Lung (tissue), 12 donors: ENCODE results near the gene MFSD2B. TPM values are rescaled to one million over a fixed set of nuclear protein-coding genes. Genes with fewer than 3 reads are reported as not detected.
"Not testable (repeated sequence)": the region's sequence is repeated elsewhere in the genome, so short reads cannot be mapped to it uniquely, and the experiment has no call there.

Source experiments
- ATAC-seq: fragments of 200-7000 bp; cut with Tn5 transposase; one replicate; pipeline ENCODE4 v1.9.1; 2020; ENCODE audit warnings: moderate number of reproducible peaks; ENCODE audit not compliant: insufficient read depth, low FRiP score
- DNase-seq, 3 donors: peaks; one replicate each; pipeline ENCODE4 v3.0.0-alpha.2; 2013 to 2017
- H3K27ac ChIP-seq, 2 donors: one replicate each; pipeline ENCODE4 v1.5.1; 2013; ENCODE audit warnings: mild to moderate bottlenecking in 2 of 2, moderate library complexity in 2 of 2, control low read depth in 1 of 2, inconsistent platforms in 1 of 2, low read depth in 1 of 2, low read length in 1 of 2
- H3K27me3 ChIP-seq, 3 donors: one replicate each; pipeline ENCODE4 v1.5.1; 2013; ENCODE audit warnings: low read length in 2 of 3; ENCODE audit not compliant: control insufficient read depth in 3 of 3, insufficient read depth in 3 of 3
- H3K36me3 ChIP-seq, 4 donors: one replicate each; pipeline ENCODE4 v1.5.1; 2013; ENCODE audit warnings: low read length in 4 of 4, mild to moderate bottlenecking in 1 of 4, moderate library complexity in 1 of 4; ENCODE audit not compliant: control insufficient read depth in 4 of 4, insufficient read depth in 4 of 4
- H3K4me1 ChIP-seq, 5 donors: one replicate each; pipeline ENCODE4 v1.5.1; 2013; ENCODE audit warnings: low read length in 5 of 5, mild to moderate bottlenecking in 2 of 5, moderate library complexity in 1 of 5; ENCODE audit not compliant: control insufficient read depth in 5 of 5, insufficient read depth in 5 of 5
- H3K4me3 ChIP-seq: one replicate; pipeline ENCODE4 v1.5.1; 2013; ENCODE audit warnings: mild to moderate bottlenecking, control low read depth, moderate library complexity
- H3K9ac ChIP-seq, 2 donors: one replicate each; pipeline ENCODE4 v1.5.1; 2013; ENCODE audit warnings: low read length in 2 of 2, control low read depth in 1 of 2; ENCODE audit not compliant: insufficient read depth in 1 of 2
- H3K9me3 ChIP-seq, 4 donors: one replicate each; pipeline ENCODE4 v1.5.1; 2013; ENCODE audit warnings: low read length in 3 of 4, mild to moderate bottlenecking in 1 of 4, moderate library complexity in 1 of 4; ENCODE audit not compliant: control insufficient read depth in 4 of 4, insufficient read depth in 3 of 4
- CTCF ChIP-seq: IDR thresholded peaks from 2 replicates; pipeline ENCODE4 v1.5.1; 2012; ENCODE audit warnings: mild to moderate bottlenecking; ENCODE audit errors: control extremely low read depth, extremely low read depth
- WGBS, 2 donors: extraction: QIAGEN DNeasy Blood & Tissue Kit; methylation state at CpG; one replicate each; pipeline ENCODE4 v1.1.7; 2013; 5-methylcytosine and 5-hydroxymethylcytosine counted together
- polyA plus RNA-seq, 2 donors: library from polyadenylated mRNA; stranded (reverse); fragments of 200-250 nt; gene quantifications; one replicate each; pipeline ENCODE4 v1.2.1, GENCODE V29; 2013
- total RNA-seq, 2 donors: library from RNA; depleted of rRNA in 1 of 2; stranded (reverse); fragments of >200 nt in 1 of 2; gene quantifications; one replicate each; pipeline ENCODE4 v1.2.1, GENCODE V29; 2014 to 2021
- donor health status: control.
- donor health status: control.
- donor health status: Bipolar disorder and iron deficiency.
- donor health status: healthy.
- donor health status: DM: yes; HTN: yes; CAD: no.

The MFSD2B gene
- total and polyA plus RNA-seq, 4 donors = 0.18 to 2.3 (median 0.74) TPM

- 80% methylated on average over 2 of the region's 2 CpGs for WGBS, 2 donors
Measured at GRCh38 chr2:24026233-24026632, 16.3 kb downstream of the MFSD2B start.

GRCh38 chr2:24038786-24039499, 29.1 kb downstream of the MFSD2B start:
- Histone ChIP-seq H3K27me3 (no peaks in the 10 kb centered on the region), H3K9ac (no peak overlapping the region), H3K36me3 (peaks cover 8 to 21% (median 11%) of the 10 kb centered on the region in 4 donors), H3K4me1 (peaks cover 0 to 4% (median 0%) of the 10 kb centered on the region in 5 donors), H3K4me3 (no peak overlapping the region), H3K9me3 (no peaks in the 10 kb centered on the region), H3K27ac (no peak overlapping the region)
- DNase-seq (no peak), ATAC-seq (no peak)
- WGBS, 2 donors = 89 to 92% methylated on average over 9 of the region's 9 CpGs
- no peak for TF ChIP-seq CTCF

More at GRCh38 chr2:24026233-24026632, 16.3 kb downstream of the MFSD2B start:
- Histone ChIP-seq H3K4me3 (no peak overlapping the region), H3K4me1 (no peaks in the 10 kb centered on the region), H3K27me3 (no peaks in the 10 kb centered on the region), H3K27ac (no peak overlapping the region), H3K36me3 (peaks cover 6 to 26% (median 14%) of the 10 kb centered on the region in 4 donors), H3K9me3 (no peaks in the 10 kb centered on the region), H3K9ac (no peak overlapping the region)
- TF ChIP-seq CTCF = no peak
- ATAC-seq (no peak), DNase-seq (no peak)

GRCh38 chr2:24040511-24040910, 30.6 kb downstream of the MFSD2B start:
- no peak overlapping the region for H3K4me3 ChIP-seq
- 82 to 97% methylated on average over 4 of the region's 4 CpGs for WGBS, 2 donors
- ATAC-seq = no peak
- H3K36me3 ChIP-seq = peaks cover 8 to 21% (median 11%) of the 10 kb centered on the region in 4 donors
- no peak for TF ChIP-seq CTCF
- H3K4me1 ChIP-seq = peaks cover 0 to 2% (median 0%) of the 10 kb centered on the region in 5 donors
- no peaks in the 10 kb centered on the region for H3K9me3 ChIP-seq
- no peak overlapping the region for H3K27ac ChIP-seq
- DNase-seq = no peak
- H3K27me3 ChIP-seq = no peaks in the 10 kb centered on the region
- no peak overlapping the region for H3K9ac ChIP-seq

GRCh38 chr2:24043133-24043532, 33.2 kb downstream of the MFSD2B start:
- H3K36me3 ChIP-seq, ATAC-seq, H3K9ac ChIP-seq, DNase-seq, H3K4me3 ChIP-seq, H3K27ac ChIP-seq, H3K27me3 ChIP-seq, H3K4me1 ChIP-seq, H3K9me3 ChIP-seq: not testable (repeated sequence)
- WGBS, 2 donors = 95 to 96% methylated on average over 6 of the region's 6 CpGs
